NT2/D1 (cell line): Measurements from ENCODE around the gene NTNG1.

Experiments used
- SUZ12 ChIP-seq: IDR thresholded peaks from 2 replicates; pipeline ENCODE4 v1.6.1; 2011; ENCODE audit not compliant: insufficient read length, insufficient read depth; ENCODE audit errors: extremely low read depth
- YY1 ChIP-seq: IDR thresholded peaks from 2 replicates; pipeline ENCODE4 v1.6.1; 2011; ENCODE audit not compliant: insufficient read length, insufficient read depth
- ZNF274 ChIP-seq: IDR thresholded peaks from 2 replicates; pipeline ENCODE4 v1.6.1; 2011; ENCODE audit warnings: mild to moderate bottlenecking, low read depth, low read length

DNA sequence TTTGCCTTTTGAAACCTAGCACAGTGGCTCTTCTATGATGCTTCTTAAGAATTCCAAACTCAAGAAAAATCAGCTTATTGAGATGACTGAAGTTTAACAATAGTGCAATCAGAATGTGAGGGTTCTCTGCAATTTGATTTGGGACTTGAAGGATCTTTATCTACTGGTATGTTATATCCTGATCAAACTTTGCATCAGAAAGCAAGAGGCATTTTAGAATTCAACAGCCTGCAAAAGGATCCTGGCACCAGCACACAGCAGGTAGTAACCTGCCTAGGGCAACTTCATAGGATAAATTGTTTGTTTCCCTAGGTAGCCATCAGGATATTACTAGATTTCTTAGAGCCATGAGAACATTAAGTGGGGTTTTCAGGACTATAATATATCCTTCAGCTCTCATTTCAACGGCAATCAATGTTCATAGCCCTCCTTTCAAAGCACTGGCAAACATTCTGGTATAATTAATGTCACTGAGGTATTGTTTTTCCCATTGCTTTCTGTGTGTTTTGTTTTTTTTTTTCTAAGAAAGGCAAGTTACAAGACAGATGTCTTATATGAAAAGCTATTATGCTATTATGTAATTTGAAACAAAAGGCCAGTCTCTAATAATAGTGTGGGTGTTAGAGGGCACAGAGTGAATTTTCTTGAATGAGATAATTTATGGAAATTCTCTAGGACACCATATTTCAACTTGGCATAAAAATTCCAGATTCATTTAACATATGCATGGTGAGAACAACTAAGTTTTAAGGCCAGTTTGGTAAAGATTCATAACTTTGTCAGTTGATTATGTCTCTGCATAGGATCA, 34.5 kb downstream of the NTNG1 start:
- TF ChIP-seq ZNF274 (no peak), YY1 (no peak), SUZ12 (no peak)
